HG02588 (cell line): ENCODE results near the gene MRPS16.
A peak's percentile ranks its signal among the peaks of the same experiment; 100 is the strongest.
"Not testable (repeated sequence)": the region's sequence is repeated elsewhere in the genome, so short reads cannot be mapped to it uniquely, and the experiment has no call there.

Source experiments
- ATAC-seq: cut with Tn5 transposase; IDR thresholded peaks from one replicate; pipeline ENCODE4 v1.9.1; 2021; ENCODE audit warnings: mild to moderate bottlenecking, moderate library complexity; ENCODE audit not compliant: unreplicated experiment

The MRPS16 gene

DNA sequence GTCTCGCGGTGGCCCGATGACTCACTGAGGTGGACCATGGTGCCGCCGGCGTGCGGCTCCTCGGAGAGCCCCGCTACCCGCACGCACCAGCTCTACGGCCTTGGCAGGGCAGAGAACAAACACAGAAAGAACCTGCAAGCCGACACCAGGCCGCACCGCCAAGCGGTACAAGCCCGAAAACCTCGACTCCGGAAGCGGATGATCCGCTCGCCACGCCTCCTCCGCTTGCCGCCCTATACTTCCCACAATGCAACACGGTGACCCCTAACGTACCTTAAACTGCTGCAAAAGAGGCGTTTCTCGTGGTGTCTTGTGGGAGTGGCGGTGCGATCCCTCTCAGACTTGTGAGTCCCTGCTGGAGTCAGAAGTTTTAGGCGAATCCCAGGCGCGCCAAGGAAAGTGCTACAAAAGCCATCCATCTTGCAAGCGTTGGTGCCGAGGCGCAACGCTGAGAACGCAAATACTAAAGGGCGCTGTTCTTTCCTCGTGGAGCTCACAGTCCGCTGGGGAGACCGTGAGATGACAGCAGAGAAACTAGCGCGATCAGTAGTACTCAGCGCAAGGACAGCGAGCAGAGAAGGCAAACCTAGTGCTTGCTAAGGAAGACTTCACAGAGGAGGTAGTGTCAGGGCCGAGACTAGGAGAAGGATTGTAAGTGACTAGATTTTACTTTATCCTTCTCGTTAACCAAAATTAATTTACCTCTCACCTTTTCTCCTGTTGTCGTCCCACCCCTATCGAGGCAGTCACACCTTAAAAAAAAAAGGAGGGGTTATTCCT, at the start of gene MRPS16:
TSS of gene MRPS16 (minus strand) at position 200 of the 780 bp plus-strand sequence. CDS start at position 38, 162 bp downstream.
- peak; percentile 84 for ATAC-seq

DNA sequence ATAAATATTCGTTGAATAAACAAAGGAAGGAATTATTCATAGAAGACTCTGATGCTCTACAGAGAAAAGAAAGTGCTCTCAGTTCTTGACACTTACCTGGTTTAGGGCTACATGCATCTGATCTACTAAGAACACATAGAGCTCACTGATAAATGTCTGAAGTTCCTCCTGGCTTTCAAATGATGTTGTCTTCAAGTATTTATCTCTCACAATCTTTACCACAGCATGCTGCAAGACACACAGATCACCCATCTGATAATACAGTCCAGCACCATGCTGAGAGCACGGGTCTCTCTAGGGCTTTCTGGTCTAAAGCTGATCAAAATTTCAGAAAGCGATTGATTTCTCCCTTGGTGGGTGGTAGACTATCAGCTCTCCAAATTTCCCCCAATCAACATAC, 44.5 kb upstream of the MRPS16 start:
- no peak for ATAC-seq

DNA sequence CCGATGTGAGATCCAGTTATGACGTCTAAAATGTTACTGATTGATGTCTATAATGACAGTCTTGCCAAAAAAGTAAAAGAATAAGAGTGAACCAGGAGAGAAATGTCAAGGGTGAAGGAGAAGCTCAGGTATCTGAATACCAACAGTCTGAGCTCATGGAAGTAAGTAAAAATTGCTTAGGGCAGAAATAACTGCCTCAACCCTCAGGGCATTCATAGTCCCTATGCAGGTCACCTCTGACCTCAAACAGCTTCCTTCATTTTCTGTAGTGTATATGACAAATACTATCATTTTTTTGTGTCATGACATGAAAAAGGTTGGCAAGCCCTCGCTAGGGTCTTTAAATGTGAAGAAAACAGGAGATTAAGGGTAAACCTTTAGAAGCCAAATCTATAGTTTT, 41.0 kb upstream of the MRPS16 start:
- no peak for ATAC-seq

DNA sequence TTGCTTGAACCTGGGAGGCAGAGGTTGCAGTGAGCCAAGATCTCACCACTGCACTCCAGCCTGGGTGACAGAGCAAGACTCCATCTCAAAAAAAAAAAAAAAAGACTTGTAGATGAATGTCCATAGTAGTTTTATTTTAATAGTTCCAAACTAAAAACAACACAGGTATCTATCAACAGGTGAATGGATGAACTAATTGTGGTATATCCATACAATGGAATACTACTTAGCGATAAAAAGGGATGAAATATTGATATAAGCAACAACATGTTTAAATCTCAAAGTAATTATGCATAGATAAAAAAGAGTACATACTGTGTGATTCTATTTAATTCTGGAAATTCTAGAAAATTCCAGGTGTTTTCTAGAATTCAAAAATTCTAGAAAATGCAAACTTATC, 37.5 kb upstream of the MRPS16 start:
- no peak for ATAC-seq

DNA sequence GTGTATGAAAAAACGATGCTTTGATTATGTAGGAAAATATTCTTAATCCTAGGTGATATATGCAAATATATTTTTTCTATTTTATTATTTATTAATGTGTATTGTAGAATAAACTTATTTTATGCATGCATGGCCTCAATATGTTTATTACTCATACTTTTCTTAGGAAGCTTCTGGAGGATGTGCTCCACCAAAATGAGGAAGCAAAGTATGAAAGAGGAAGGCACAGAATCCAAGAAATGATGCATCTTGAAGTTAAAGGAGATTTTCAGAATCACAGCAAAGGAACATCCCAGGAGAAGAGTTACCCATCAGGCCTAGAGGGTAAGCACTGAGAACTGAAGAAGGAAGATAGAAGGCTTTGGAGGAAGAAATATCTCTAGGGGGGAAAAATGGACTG, 35.0 kb upstream of the MRPS16 start:
- no peak for ATAC-seq

DNA sequence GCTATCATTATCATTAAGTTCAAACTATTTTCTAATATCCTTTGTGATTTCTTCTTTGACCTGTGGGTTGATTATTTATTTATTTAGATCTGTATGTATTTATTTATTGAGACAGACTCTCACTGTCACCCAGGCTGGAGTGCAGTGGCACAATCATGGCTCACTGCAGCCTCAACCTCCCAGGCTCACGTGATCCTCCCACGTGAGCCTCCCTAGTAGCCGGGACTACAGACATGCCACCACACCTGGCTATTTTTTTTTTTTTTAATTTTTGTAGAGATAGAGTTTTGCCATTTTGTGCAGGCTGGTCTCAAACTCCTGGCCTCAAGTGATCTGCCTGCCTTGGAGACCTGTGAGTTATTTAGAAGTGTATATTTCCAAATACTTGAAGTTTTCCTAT, 28.7 kb upstream of the MRPS16 start:
- ATAC-seq = no peak

DNA sequence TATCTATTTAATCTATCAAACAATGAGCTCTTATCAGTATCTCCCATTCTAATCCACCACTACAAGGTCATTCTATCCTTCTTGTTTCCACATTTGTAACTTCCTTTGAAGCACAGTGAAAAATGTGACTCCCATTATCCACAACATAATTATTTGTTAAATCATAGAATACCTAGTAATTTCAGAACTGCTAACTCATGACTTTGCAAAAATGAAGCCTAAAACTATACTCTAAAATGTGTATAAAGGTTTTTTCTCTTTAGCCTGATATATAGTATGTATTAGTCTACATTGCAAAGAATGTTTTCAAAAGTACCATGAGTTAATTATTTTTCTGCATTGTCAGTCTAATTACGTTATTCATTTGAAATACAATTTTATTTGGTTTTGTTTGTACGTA, 12.0 kb upstream of the MRPS16 start:
- no peak for ATAC-seq

DNA sequence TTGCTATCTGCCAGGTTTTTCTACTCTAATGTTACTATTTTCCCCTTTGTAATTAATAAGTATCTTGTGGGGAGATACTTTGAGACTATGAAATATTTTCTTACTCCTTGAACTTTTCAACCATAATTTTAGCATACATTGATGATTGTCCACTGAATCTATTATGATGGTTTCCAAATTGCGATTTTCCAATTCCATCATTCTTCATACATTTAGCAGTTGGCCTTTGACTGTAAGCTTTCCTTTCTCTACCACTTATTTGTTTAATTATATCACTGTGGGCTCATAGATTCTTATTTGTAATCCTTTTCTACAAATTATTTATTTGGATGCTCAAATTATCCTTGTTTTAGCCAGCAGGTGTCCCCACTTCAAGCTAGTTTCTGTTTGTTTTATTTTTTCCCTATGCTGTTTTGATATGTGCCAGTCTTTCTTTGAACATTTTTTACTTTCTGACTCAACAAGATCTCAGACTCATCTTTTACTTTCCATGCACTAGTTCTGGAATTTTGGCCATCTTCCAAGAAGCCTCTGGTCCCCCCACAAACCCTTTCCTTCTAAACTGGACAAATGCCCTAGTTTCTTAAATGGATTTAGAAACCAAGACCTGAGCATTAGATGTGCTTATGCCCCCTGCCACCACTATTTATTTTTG, 11.4 kb upstream of the MRPS16 start:
- no peak for ATAC-seq

DNA sequence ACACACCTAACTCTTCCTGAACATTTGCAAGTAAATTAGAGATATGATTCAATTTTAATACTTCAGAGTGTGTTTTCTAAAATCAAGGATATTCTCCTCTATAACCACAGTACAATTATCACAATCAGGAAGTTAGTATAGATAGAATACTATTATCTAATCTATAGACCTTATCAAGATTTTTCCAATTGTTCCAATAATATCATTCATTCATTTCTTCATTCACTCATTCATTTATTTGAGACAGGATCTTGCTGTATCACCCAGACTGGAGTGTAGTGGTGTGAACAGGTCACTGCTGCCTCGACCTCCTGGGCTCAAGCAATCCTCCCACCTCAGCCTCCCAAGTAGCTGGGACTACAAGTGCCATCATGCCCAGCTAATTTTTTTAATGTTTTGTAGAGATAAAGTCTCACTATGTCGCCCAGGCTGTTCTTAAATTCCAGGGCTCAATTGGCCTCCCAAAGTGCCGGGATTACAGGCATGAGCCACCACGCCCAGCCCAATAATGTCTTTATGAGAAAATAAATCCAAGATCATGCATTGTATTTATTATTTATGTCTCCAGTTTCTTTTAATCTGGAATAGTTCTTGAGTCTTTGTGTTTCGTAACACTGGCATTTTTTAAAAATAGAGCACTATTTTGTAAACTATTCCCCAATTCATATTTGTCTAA, 10.6 kb upstream of the MRPS16 start:
- no peak for ATAC-seq

DNA sequence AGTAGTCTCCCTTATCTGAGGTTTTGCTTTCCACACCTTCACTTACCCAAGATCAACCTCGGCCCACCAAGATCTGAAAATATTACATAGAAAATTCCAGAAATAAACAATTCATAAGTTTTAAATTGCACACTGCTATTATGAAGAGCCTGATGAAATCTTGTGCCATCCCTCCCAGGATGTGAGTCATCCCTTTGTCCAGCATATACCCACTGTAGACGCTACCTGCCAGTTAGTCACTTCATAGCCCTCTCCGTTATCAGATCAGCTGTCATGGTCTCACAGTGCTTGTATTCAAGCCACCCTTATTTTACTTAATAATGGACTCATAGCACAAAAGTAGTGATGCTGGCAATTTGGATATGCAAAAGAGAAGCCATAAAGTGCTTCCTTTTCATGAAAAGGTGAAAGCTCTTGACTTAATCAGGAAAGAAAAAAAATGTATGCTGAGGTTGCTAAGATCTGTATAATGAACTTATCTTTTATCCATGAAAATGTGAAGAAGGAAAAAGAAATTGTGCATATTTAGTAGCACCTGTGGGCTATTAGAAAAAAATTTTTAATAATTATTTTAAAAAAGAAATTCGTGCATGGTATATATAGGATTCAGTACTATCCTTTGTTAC, 9.8 kb upstream of the MRPS16 start:
- no peak for ATAC-seq

DNA sequence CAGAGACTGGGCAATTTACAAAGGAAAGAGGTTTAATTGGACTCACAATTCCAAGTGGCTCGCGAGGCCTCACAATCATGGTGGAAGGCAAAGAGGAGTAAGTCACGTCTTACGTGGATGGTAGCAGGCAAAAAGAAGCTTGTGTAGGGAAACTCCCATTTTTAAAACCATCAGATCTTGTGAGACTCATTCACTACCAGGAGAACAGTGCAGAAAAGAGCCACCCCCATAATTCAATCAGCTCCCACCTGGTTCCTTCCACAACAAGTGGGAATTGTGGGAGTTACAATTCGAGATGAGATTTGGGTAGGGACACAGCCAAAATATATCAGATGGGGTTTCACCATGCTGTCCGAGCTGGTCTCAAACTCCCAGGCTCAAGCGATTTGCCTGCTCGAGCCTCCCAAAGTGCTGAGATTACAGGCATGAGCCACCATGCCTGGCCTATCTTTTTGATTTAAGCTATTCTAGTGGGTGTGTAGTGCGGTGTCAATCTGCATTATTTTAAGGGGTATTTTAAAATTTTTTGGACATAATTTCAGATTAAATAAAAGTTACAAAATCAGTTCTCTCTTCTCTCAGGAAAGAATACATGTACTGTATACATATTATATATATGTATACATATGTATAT, 9.0 kb upstream of the MRPS16 start:
- ATAC-seq = no peak

DNA sequence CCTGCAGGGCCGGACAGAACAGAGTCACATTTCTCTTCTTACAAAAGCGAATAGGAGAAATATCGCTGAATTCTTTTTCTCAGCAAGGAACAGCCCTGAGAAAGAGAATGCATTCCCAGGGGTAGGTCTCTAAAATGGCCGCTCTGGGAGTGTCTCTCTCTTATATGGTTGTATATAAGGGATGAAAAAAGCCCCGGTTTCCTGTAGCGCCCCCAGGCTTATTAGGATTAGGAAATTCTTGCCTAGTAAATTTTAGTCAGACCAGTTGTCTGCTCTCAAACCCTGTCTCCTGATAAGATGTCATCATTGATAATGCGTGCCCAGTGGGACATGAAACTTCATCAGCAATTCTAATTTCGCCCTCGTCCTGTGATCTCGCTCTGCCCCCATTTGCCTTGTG, 6.2 kb upstream of the MRPS16 start:
- not testable (repeated sequence) for ATAC-seq

DNA sequence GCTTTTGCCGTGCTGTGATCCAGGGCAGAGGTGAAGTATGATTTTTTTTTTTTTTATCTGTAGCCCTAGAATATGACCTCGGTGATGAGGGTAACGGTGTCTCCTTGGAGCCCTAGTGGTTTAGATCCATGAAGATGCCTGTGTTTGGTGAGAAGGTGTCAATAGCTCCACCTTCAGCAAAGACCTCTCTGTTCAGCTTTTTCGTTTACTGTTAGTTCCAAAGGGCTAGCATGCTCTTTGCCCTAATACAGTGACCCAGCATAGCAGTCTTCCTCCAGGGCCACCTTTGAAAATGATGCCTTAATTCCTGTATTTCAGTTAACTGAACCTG, 746 bp upstream of the MRPS16 start:
- no peak for ATAC-seq

DNA sequence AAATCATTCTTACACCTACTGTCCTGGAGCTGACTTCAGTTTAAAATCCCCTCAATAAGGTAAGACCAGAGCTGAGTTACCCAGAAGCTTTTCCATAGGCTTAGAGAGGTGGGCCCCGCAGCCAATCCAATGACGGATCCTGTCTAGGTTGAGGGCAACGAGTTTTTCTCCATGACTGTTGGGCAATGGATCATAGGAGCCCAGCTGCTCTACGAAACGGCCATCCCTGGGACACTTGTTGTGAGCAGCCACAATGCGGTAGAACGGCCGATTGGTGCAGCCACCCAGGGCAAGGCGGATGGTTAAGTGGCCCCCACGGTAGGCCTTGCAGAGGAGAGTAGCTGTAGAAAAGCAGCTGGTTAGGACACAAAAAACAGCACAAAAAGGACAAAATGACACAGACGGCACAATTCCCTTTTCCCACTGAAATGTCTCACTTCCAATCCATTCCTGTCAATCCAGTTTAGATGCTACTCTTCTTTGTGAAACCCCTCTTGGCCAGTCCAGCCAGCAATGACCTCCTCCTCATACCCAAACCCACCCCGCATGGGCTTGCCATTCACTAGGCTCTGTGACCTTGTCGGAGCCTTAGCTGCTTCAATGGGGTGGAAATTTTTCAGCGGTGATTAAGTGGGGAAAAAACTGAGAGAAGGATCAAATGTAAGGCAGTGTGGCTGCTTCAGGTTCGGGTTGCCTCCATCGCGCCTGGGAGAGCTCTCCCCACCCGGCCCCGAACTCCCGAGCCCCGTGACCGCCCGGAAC, 580 bp downstream of the MRPS16 start:
- ATAC-seq = peak; percentile 8

DNA sequence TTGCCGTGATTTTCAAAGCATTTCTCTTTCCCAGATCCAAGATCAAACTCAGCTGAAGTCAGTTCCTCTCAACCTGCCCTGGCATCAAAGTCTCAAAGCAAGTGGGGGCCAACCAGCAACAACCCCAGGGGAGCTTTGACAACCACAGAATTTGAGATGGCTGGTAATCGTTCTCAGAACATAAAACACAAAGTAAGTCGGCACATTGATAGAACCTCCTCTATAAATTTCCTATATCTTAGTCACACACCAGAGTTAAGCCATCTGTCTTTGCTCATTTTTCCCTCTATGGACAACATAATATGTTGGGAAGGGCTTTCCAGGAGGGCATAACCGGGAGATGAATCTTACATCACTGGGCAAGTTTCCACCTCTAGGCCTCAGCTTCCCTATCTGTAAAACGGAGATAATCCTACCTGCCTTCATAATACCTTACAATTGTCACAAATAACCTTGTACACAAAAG, 4.2 kb downstream of the MRPS16 start:
- no peak for ATAC-seq

DNA sequence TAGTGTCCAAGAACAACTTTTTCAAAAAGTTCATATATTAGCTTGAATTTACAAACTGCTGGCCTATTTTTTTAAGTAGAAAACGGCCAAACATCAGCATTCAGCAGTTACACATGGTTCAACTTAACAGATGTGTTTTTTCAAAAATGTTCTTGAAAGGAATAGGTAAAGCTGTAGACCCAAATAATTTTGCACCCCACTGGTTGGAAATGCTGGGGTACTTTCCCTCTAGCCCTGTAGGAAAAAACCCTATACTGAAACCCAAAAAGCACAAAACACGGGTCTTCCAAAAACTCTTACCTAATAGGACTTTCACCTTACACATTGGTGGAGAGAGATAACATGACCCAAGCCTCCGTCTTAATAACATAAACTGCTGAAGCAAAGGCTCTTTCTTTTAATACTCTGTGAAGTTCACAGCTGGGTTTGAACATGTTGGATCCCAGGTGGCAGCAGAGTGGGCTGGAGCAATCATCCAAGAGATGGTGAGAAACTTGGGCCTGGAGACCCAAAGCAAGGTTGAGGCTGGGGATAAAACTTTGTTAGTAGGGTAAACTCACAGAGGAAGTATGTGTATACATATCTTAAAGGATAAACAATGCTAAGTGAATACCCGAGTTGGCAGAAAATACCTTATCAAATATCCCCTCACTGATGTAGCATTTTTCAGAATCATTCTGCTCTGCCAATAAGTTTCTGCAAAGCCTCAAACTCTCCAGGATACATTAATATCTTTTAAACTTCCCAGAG, 4.8 kb downstream of the MRPS16 start:
- ATAC-seq = no peak

DNA sequence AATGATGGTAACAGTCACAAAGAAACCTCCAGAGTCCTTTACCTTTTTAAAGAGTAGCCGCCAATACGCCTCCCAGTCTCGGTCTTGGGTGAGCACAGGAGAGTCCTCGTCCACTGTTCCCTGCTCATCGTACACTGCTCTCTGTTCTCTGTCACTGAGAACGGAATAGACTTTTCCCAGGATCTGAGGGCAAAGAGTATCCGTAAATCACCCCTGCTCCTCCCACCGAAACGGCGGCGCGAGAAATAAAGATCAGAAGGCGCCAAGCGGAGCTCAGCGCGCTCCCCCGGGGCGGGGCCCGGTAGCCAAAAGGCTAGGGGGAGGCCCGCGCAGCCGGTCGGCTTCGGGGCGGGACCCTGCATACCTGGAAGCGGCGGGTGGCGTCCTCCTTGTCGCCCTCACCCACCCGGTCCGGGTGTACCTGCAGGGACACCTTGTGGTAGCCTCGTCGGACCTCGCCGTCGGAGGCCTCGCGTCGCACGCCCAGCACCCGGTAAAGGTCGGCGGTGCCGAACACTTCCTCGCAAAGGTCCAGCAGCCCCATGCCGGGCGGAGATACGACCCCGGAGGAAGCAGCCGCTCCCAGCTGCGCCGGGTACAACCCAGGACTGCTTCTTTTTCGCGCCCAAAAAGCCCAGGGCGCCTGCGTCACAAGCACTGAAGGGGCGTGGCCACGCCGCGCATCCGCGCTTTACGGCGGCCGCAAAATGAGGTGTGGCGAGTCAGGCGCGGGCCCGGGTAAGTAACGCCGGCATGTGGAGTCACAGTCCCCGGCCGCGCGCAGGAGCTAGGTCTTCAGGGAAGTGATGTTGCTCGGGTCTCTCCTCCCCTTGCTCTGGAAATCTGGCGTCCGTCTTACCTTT, 5.6 kb downstream of the MRPS16 start, which contains the start of gene DNAJC9:
TSS of gene DNAJC9 (minus strand) at position 610 of the 863 bp plus-strand sequence. CDS start at position 544, 66 bp downstream.
- peak; percentile 78 for ATAC-seq

DNA sequence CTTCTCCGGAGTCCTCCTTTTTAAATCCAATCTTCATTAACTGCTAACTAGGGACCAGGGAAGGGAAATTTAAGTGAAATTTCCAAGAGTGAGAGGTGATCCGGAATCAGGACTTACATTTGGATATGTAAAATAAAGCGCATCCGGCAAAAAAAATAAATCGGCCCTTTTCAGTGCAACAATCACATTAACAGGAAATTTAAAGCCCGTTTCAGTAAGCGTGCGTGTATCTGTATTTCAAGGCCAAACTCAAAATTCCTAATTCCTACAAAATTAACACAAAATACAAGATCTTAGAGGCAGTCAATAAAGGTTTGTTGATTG, 6.2 kb downstream of the MRPS16 start:
- ATAC-seq = no peak
